HCT116 (cell line): ENCODE measurements around the gene PTPN4. TPM values are rescaled to one million over a fixed set of nuclear protein-coding genes. Genes with fewer than 3 reads are reported as not detected.

ENCODE experiments used
- ATAC-seq: fragments of 200-7000 bp; cut with Tn5 transposase; 2 replicates; pipeline ENCODE4 v1.9.1; 2020; ENCODE audit warnings: mild to moderate bottlenecking, moderate library complexity
- BruUV-seq: library from RNA; stranded (reverse); fragments of 400-500 nt; replicated peaks from 2 replicates; lab custom pipeline; 2021; lab: Mats Ljungman, UMichigan
- CTCF ChIA-PET: fragments of 300-600 bp; sonication (Branson Sonifier 250); formaldehyde crosslinking; loops from one replicate; lab custom pipeline; 2021; ENCODE audit warnings: antibody characterized with exemption; lab: Charles Lee
- POLR2A ChIA-PET: fragments of 300-600, 350-600 bp; sonication (Branson Sonifier 250); formaldehyde crosslinking; loops from one replicate; lab custom pipeline; 2021; ENCODE audit warnings: antibody characterized with exemption; lab: Charles Lee
- RAD21 ChIA-PET, 2 experiments: fragments of 300-600 bp; sonication (Branson Sonifier 250); formaldehyde crosslinking; loops; one replicate each; lab custom pipeline; 2023; ENCODE audit warnings: low total read pairs in 2 of 2; ENCODE audit not compliant: uncharacterized antibody in 2 of 2, unreplicated experiment in 2 of 2, low non-redundant PET in 1 of 2; lab: Charles Lee
- DNase-seq: peaks from one replicate; pipeline ENCODE4 v3.0.0-alpha.2; 2010; ENCODE audit warnings: low read depth, low spot score
- H2AFZ ChIP-seq: fragments of 200-600 bp; shearing (Covaris generic), sonication (generic); 2 replicates; pipeline ENCODE4 v1.6.1; 2017; ENCODE audit warnings: low read depth, mixed run types, mixed read lengths, antibody characterized with exemption, low read length; ENCODE audit not compliant: poor library complexity, severe bottlenecking
- H3K27ac ChIP-seq: 2 replicates; pipeline ENCODE4 v1.5.1; 2012; ENCODE audit warnings: low read depth, low read length
- H3K27me3 ChIP-seq: fragments of 200-600 bp; sonication (generic); 2 replicates; pipeline ENCODE4 v1.6.1; 2016; ENCODE audit warnings: mixed run types, low read length, mixed read lengths; ENCODE audit not compliant: insufficient read depth
- H3K36me3 ChIP-seq, 2 experiments: fragments of 200-500 bp in 1 of 2; fragments of 200-600 bp in 1 of 2; sonication (Bioruptor generic) in 1 of 2; sonication (generic) in 1 of 2; 2 replicates each; pipeline versions ENCODE4 v1.5.1 to v1.6.1; 2014 to 2016; ENCODE audit warnings: low read length in 2 of 2, inconsistent platforms in 1 of 2, mixed read lengths in 1 of 2, mixed run types in 1 of 2; ENCODE audit not compliant: insufficient read depth in 2 of 2, control insufficient read depth in 1 of 2
- H3K4me1 ChIP-seq, 2 experiments: fragments of 200-600 bp in 1 of 2; sonication (generic) in 1 of 2; 2 replicates each; pipeline versions ENCODE4 v1.5.1 to v1.6.1; 2012 to 2017; ENCODE audit warnings: low read length in 2 of 2, inconsistent platforms in 1 of 2, mild to moderate bottlenecking in 1 of 2, mixed read lengths in 1 of 2, mixed run types in 1 of 2, moderate library complexity in 1 of 2; ENCODE audit not compliant: insufficient read depth in 2 of 2, control insufficient read depth in 1 of 2
- H3K4me2 ChIP-seq: fragments of 200-600 bp; sonication (generic); 2 replicates; pipeline ENCODE4 v1.6.1; 2017; ENCODE audit warnings: mixed run types, low read length, mixed read lengths
- H3K4me3 ChIP-seq, 2 experiments: fragments of 200-600 bp in 1 of 2; sonication (generic) in 1 of 2; replicated peaks in 1 of 2; 2 replicates each; pipeline ENCODE4 v1.5.1; 2011 to 2016; ENCODE audit warnings: low read length in 2 of 2, control low read depth in 1 of 2, low read depth in 1 of 2, mild to moderate bottlenecking in 1 of 2, mixed read lengths in 1 of 2, mixed run types in 1 of 2
- H3K79me2 ChIP-seq: fragments of 200-600 bp; sonication (generic); 2 replicates; pipeline ENCODE4 v1.6.1; 2017; ENCODE audit warnings: mild to moderate bottlenecking, mixed run types, low read length, moderate library complexity, mixed read lengths; ENCODE audit not compliant: insufficient read depth
- H3K9ac ChIP-seq: fragments of 200-600 bp; sonication (generic); 2 replicates; pipeline ENCODE4 v1.6.1; 2016; ENCODE audit warnings: low read length, mixed read lengths
- H3K9me2 ChIP-seq: fragments of 200-600 bp; sonication (generic), shearing (Covaris generic); 2 replicates; pipeline ENCODE4 v1.6.1; 2017; ENCODE audit warnings: mixed run types, mild to moderate bottlenecking, moderate library complexity; ENCODE audit not compliant: insufficient read depth
- H3K9me3 ChIP-seq, 2 experiments: fragments of 200-500 bp in 1 of 2; fragments of 200-600 bp in 1 of 2; sonication (Bioruptor generic) in 1 of 2; sonication (generic) in 1 of 2; 2 replicates each; pipeline ENCODE4 v1.6.1; 2014 to 2017; ENCODE audit warnings: low read length in 2 of 2, mixed read lengths in 2 of 2, inconsistent platforms in 1 of 2, low read depth in 1 of 2, mild to moderate bottlenecking in 1 of 2, mixed run types in 1 of 2, moderate library complexity in 1 of 2; ENCODE audit not compliant: control insufficient read depth in 1 of 2, insufficient read depth in 1 of 2
- H4K20me1 ChIP-seq: fragments of 200-600 bp; sonication (generic), shearing (Covaris generic); 2 replicates; pipeline ENCODE4 v1.6.1; 2017; ENCODE audit warnings: mixed run types, mild to moderate bottlenecking, moderate library complexity; ENCODE audit not compliant: insufficient read depth
- ATF3 ChIP-seq: IDR thresholded peaks from 2 replicates; pipeline ENCODE4 v1.6.1; 2012
- CEBPB ChIP-seq: IDR thresholded peaks from 2 replicates; pipeline ENCODE4 v1.6.1; 2012; ENCODE audit warnings: low read depth
- EZH2 ChIP-seq: fragments of 200-600 bp; sonication (generic); IDR thresholded peaks from 2 replicates; pipeline ENCODE4 v1.6.1; 2017; ENCODE audit warnings: antibody characterized with exemption, mixed run types
- EZH2phosphoT487 ChIP-seq: fragments of 200-600 bp; IDR thresholded peaks from 2 replicates; pipeline ENCODE4 v1.6.1; 2018; ENCODE audit warnings: antibody characterized with exemption, borderline replicate concordance
- MAX ChIP-seq: IDR thresholded peaks from 2 replicates; pipeline ENCODE4 v1.6.1; 2012
- POLR2AphosphoS5 ChIP-seq: IDR thresholded peaks from 2 replicates; pipeline ENCODE4 v1.6.1; 2011; ENCODE audit warnings: mild to moderate bottlenecking, low read depth, low read length, moderate library complexity
- RAD21 ChIP-seq: IDR thresholded peaks from 2 replicates; pipeline ENCODE4 v1.6.1; 2012; ENCODE audit warnings: low read depth, mild to moderate bottlenecking
- SIN3A ChIP-seq: IDR thresholded peaks from 2 replicates; pipeline ENCODE4 v1.6.1; 2012; ENCODE audit warnings: low read depth
- TCF7L2 ChIP-seq: IDR thresholded peaks from 2 replicates; pipeline ENCODE4 v1.7.0; 2011; ENCODE audit warnings: borderline replicate concordance, inconsistent platforms; ENCODE audit not compliant: insufficient read depth, insufficient read length; ENCODE audit errors: extremely low read depth
- ZFX ChIP-seq: fragments of 450-650 bp; IDR thresholded peaks from 2 replicates; pipeline ENCODE4 v1.6.1; 2017
- intact Hi-C: fragments of 100-400 bp; cut with micrococcal nuclease; formaldehyde crosslinking; loops from 2 replicates; pipeline ENCODE4 v1.10.0; 2022
- total RNA-seq: library from RNA; stranded (reverse); gene quantifications from one replicate; pipeline ENCODE4 v1.2.1, GENCODE V29; 2021; ENCODE audit not compliant: unreplicated experiment
- TF ChIP-seq, protein P1 (sequence below): IDR thresholded peaks from 2 replicates; pipeline ENCODE4 v1.6.1; 2011; ENCODE audit warnings: mild to moderate bottlenecking, low read length, moderate library complexity; ENCODE audit not compliant: insufficient replicate concordance; ENCODE audit errors: extremely low read depth

Gene PTPN4
- total RNA-seq, 1 experiment from 2014 or later: 38.4 TPM

- Histone ChIP-seq H3K36me3 (no peaks in the 10 kb centered on the region), H3K79me2 (peaks cover 15% of the 10 kb centered on the region; the same call in 1 of the 2 replicates), H2AFZ (no peak overlapping the region), H3K4me2 (no peak overlapping the region), H4K20me1 (no peaks in the 10 kb centered on the region), H3K4me3 (no peak overlapping the region), H3K9me3 (no peaks in the 10 kb centered on the region), H3K9me2 (no peaks in the 10 kb centered on the region), H3K27me3 (no peaks in the 10 kb centered on the region), H3K4me1 (peaks cover 2 to 10% of the 10 kb centered on the region in 2 experiments; a peak in 2 of 4 replicates), H3K9ac (no peak overlapping the region), H3K27ac (no peak overlapping the region)
- ChIA-PET POLR2A (no interaction called here), CTCF (no interaction called here), RAD21 (no interaction called here)
- TF ChIP-seq ZFX (no peak), EZH2phosphoT487 (no peak), EZH2 (no peak), RAD21 (no peak), MAX (no peak), ATF3 (no peak), TCF7L2 (no peak), CEBPB (no peak), POLR2AphosphoS5 (no peak), SIN3A (no peak)
- TF ChIP-seq, protein P1, sequence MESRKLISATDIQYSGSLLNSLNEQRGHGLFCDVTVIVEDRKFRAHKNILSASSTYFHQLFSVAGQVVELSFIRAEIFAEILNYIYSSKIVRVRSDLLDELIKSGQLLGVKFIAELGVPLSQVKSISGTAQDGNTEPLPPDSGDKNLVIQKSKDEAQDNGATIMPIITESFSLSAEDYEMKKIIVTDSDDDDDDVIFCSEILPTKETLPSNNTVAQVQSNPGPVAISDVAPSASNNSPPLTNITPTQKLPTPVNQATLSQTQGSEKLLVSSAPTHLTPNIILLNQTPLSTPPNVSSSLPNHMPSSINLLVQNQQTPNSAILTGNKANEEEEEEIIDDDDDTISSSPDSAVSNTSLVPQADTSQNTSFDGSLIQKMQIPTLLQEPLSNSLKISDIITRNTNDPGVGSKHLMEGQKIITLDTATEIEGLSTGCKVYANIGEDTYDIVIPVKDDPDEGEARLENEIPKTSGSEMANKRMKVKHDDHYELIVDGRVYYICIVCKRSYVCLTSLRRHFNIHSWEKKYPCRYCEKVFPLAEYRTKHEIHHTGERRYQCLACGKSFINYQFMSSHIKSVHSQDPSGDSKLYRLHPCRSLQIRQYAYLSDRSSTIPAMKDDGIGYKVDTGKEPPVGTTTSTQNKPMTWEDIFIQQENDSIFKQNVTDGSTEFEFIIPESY: no peak
- no TSS peak for BruUV-seq
- DNase-seq: no peak
- ATAC-seq: no peak
- intact Hi-C loops: no loop called here
These were observed 50.4 kb downstream of the PTPN4 start for GRCh38 chr2:119810049-119810630.
